ENCODE measurements around the gene ERBB4. TPM values are rescaled to one million over a fixed set of nuclear protein-coding genes. Genes with fewer than 3 reads are reported as not detected.
"Not testable (repeated sequence)": the region's sequence is repeated elsewhere in the genome, so short reads cannot be mapped to it uniquely, and the experiment has no call there.

ERBB4 gene
- total and polyA plus RNA-seq, 7 donors, result under 0.01 to 0.33 (median 0.08) TPM; not detected in 1

- intact Hi-C loops (cut with DNase I), result no loop called here
- no peak for TF ChIP-seq POLR2A (IDR thresholded peaks at IDR 0.05)
- TF ChIP-seq POLR2AphosphoS5 (IDR thresholded peaks at IDR 0.05), result no peak
- TF ChIP-seq CTCF (IDR thresholded peaks at IDR 0.05), result no peak
- TF ChIP-seq EP300 (IDR thresholded peaks at IDR 0.05), result no peak
- WGBS, 2 donors, result 86 to 90% methylated on average over 2 of the region's 2 CpGs
- no peak overlapping the region for H3K27ac ChIP-seq
- H3K36me3 ChIP-seq, result no peaks in the 10 kb centered on the region
- no peak for DNase-seq
- H3K27me3 ChIP-seq, result no peaks in the 10 kb centered on the region
- no peak overlapping the region for H3K4me3 ChIP-seq
- no peaks in the 10 kb centered on the region for H3K4me1 ChIP-seq
- H3K9me3 ChIP-seq, result no peaks in the 10 kb centered on the region
Observed at GRCh38 chr2:212021947-212022346, 516.7 kb downstream of the ERBB4 start.

GRCh38 chr2:212015588-212015987, 523.0 kb downstream of the ERBB4 start:
- no peak for DNase-seq
- no peaks in the 10 kb centered on the region for H3K36me3 ChIP-seq
- H3K27me3 ChIP-seq, result no peaks in the 10 kb centered on the region
- H3K4me1 ChIP-seq, result no peaks in the 10 kb centered on the region
- no peaks in the 10 kb centered on the region for H3K9me3 ChIP-seq
- TF ChIP-seq CTCF (IDR thresholded peaks at IDR 0.05) (no peak), POLR2A (IDR thresholded peaks at IDR 0.05) (no peak), EP300 (IDR thresholded peaks at IDR 0.05) (no peak), POLR2AphosphoS5 (IDR thresholded peaks at IDR 0.05) (no peak)
- H3K4me3 ChIP-seq, result no peak overlapping the region
- intact Hi-C loops (cut with DNase I), result no loop called here
- H3K27ac ChIP-seq, result no peak overlapping the region

- DNase-seq, result no peak
- Histone ChIP-seq H3K4me1 (no peaks in the 10 kb centered on the region), H3K27ac (no peak overlapping the region), H3K27me3 (no peaks in the 10 kb centered on the region), H3K36me3 (no peaks in the 10 kb centered on the region), H3K9me3 (no peaks in the 10 kb centered on the region), H3K4me3 (no peak overlapping the region)
- intact Hi-C loops (cut with DNase I), result no loop called here
- TF ChIP-seq EP300 (IDR thresholded peaks at IDR 0.05) (no peak), POLR2A (IDR thresholded peaks at IDR 0.05) (no peak), CTCF (IDR thresholded peaks at IDR 0.05) (no peak), POLR2AphosphoS5 (IDR thresholded peaks at IDR 0.05) (no peak)
- WGBS, 2 donors, result 48 to 70% methylated on average over 2 of the region's 2 CpGs
Observed at GRCh38 chr2:212013626-212014025, 525.0 kb downstream of the ERBB4 start.

- H3K9me3 ChIP-seq; H3K4me1 ChIP-seq; H3K27me3 ChIP-seq; H3K27ac ChIP-seq; H3K36me3 ChIP-seq; DNase-seq; H3K4me3 ChIP-seq; intact Hi-C loops (cut with DNase I): not testable (repeated sequence)
- WGBS, 2 donors, result 42 to 64% methylated on average over 3 of the region's 3 CpGs
Observed at GRCh38 chr2:212010305-212010704, 528.3 kb downstream of the ERBB4 start.

- DNase-seq, result no peak
- Histone ChIP-seq H3K27me3 (no peaks in the 10 kb centered on the region), H3K27ac (no peak overlapping the region), H3K9me3 (no peaks in the 10 kb centered on the region), H3K4me3 (no peak overlapping the region), H3K4me1 (no peaks in the 10 kb centered on the region), H3K36me3 (no peaks in the 10 kb centered on the region)
- intact Hi-C loops (cut with DNase I), result no loop called here
- TF ChIP-seq CTCF (IDR thresholded peaks at IDR 0.05) (no peak), POLR2A (IDR thresholded peaks at IDR 0.05) (no peak), POLR2AphosphoS5 (IDR thresholded peaks at IDR 0.05) (no peak), EP300 (IDR thresholded peaks at IDR 0.05) (no peak)
- 46 to 71% methylated on average over 3 of the region's 3 CpGs for WGBS, 2 donors
Observed at GRCh38 chr2:212007972-212008371, 530.6 kb downstream of the ERBB4 start.
